Endothelial cell of umbilical vein (primary cell): ENCODE results near the gene SSX4.
"Not testable (repeated sequence)": the region's sequence is repeated elsewhere in the genome, so short reads cannot be mapped to it uniquely, and the experiment has no call there.

Source experiments
- EZH2 ChIP-seq: IDR thresholded peaks from 2 replicates; pipeline ENCODE4 v1.6.1; 2012; ENCODE audit warnings: borderline replicate concordance, low read depth, mild to moderate bottlenecking, moderate library complexity, low read length, inconsistent platforms; ENCODE audit not compliant: severe bottlenecking
- JUN ChIP-seq: IDR thresholded peaks from 2 replicates; pipeline ENCODE4 v1.6.1; 2011; ENCODE audit warnings: borderline replicate concordance, low read depth; ENCODE audit not compliant: insufficient read length, insufficient read depth
- MYC ChIP-seq: IDR thresholded peaks from one replicate; pipeline ENCODE4 v1.6.1; 2011; ENCODE audit warnings: mild to moderate bottlenecking, low read depth, low read length
- POLR2A ChIP-seq: IDR thresholded peaks from 2 replicates; pipeline ENCODE4 v1.6.1; 2012; ENCODE audit warnings: low read depth, mild to moderate bottlenecking, control low read depth, low read length
- POLR2AphosphoS5 ChIP-seq: IDR thresholded peaks from 2 replicates; pipeline ENCODE4 v1.6.1; 2012; ENCODE audit warnings: low read depth, mild to moderate bottlenecking, control low read depth, low read length, moderate library complexity; ENCODE audit not compliant: insufficient read depth
- TF ChIP-seq, protein P1 (sequence below), 2 donors: IDR thresholded peaks; 1 replicate in 1 of 2; 2 replicates in 1 of 2; pipeline ENCODE4 v1.5.1; 2011; ENCODE audit warnings: low read length in 2 of 2, mild to moderate bottlenecking in 2 of 2, moderate library complexity in 2 of 2, control low read depth in 1 of 2, inconsistent platforms in 1 of 2, low read depth in 1 of 2; ENCODE audit not compliant: insufficient read depth in 1 of 2; ENCODE audit errors: extremely low read depth in 1 of 2
- TF ChIP-seq, protein P2 (sequence below): IDR thresholded peaks from 2 replicates; pipeline ENCODE4 v1.6.1; 2011; ENCODE audit not compliant: insufficient read depth, insufficient read length

DNA sequence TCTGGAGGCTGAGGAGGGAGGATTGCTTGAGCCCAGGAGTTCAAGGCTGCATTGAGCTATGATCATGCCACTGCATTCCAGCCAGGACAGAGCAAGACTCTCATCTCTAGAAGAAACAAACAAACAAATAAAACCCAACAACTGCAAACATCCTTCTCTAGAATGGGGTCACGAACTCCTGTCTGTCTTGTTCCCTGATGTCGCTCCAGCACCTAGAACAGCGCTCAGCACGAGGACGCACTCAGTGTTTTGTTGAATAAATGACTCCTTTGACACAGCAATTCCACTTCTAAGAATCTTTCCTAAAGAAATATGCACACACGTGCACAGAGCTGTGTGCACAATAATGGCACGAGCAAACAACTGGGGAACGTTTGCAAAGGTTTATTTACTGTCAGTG lies 37.3 kb upstream of the SSX4 start:
- not testable (repeated sequence) for TF ChIP-seq MYC, POLR2A, POLR2AphosphoS5, JUN, EZH2
- TF ChIP-seq, protein P1, sequence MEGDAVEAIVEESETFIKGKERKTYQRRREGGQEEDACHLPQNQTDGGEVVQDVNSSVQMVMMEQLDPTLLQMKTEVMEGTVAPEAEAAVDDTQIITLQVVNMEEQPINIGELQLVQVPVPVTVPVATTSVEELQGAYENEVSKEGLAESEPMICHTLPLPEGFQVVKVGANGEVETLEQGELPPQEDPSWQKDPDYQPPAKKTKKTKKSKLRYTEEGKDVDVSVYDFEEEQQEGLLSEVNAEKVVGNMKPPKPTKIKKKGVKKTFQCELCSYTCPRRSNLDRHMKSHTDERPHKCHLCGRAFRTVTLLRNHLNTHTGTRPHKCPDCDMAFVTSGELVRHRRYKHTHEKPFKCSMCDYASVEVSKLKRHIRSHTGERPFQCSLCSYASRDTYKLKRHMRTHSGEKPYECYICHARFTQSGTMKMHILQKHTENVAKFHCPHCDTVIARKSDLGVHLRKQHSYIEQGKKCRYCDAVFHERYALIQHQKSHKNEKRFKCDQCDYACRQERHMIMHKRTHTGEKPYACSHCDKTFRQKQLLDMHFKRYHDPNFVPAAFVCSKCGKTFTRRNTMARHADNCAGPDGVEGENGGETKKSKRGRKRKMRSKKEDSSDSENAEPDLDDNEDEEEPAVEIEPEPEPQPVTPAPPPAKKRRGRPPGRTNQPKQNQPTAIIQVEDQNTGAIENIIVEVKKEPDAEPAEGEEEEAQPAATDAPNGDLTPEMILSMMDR (IDR thresholded peaks at IDR 0.05; ENCODE audit: extremely low read depth in 1 of 2, insufficient read depth in 1 of 2, low read depth in 1 of 2, low read length in 2 of 2), result not testable (repeated sequence)
- TF ChIP-seq, protein P2, sequence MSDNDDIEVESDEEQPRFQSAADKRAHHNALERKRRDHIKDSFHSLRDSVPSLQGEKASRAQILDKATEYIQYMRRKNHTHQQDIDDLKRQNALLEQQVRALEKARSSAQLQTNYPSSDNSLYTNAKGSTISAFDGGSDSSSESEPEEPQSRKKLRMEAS, result not testable (repeated sequence)
